ENCODE data around the gene GPR143.

- no peak for TF ChIP-seq BCL11A (tag by site-specific recombination; IDR thresholded peaks at IDR 0.05; ENCODE audit: low read depth)
- TF ChIP-seq, protein P1, sequence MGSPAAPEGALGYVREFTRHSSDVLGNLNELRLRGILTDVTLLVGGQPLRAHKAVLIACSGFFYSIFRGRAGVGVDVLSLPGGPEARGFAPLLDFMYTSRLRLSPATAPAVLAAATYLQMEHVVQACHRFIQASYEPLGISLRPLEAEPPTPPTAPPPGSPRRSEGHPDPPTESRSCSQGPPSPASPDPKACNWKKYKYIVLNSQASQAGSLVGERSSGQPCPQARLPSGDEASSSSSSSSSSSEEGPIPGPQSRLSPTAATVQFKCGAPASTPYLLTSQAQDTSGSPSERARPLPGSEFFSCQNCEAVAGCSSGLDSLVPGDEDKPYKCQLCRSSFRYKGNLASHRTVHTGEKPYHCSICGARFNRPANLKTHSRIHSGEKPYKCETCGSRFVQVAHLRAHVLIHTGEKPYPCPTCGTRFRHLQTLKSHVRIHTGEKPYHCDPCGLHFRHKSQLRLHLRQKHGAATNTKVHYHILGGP (tag by site-specific recombination; IDR thresholded peaks at IDR 0.05): no peak
- no peak for TF ChIP-seq ZNF660 (tag by site-specific recombination; IDR thresholded peaks at IDR 0.05)
- no peak for TF ChIP-seq CTCF (tag by site-specific recombination; IDR thresholded peaks at IDR 0.05)
- TF ChIP-seq, protein P2, sequence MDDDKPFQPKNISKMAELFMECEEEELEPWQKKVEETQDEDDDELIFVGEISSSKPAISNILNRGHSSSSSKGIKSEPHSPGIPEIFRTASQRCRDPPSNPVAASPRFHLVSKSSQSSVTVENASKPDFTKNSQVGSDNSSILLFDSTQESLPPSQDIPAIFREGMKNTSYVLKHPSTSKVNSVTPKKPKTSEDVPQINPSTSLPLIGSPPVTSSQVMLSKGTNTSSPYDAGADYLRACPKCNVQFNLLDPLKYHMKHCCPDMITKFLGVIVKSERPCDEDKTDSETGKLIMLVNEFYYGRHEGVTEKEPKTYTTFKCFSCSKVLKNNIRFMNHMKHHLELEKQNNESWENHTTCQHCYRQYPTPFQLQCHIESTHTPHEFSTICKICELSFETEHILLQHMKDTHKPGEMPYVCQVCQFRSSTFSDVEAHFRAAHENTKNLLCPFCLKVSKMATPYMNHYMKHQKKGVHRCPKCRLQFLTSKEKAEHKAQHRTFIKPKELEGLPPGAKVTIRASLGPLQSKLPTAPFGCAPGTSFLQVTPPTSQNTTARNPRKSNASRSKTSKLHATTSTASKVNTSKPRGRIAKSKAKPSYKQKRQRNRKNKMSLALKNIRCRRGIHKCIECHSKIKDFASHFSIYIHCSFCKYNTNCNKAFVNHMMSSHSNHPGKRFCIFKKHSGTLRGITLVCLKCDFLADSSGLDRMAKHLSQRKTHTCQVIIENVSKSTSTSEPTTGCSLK (tag by site-specific recombination; IDR thresholded peaks at IDR 0.05): no peak
- no peak for TF ChIP-seq ZBTB17 (tag by site-specific recombination; IDR thresholded peaks at IDR 0.05)
- no peak for TF ChIP-seq ZNF518A (tag by site-specific recombination; conservative IDR thresholded peaks at IDR 0.05; ENCODE audit: low read depth)
- no peak for TF ChIP-seq KLF16 (tag by site-specific recombination; IDR thresholded peaks at IDR 0.05)
- no peak for TF ChIP-seq ZNF140 (tag by site-specific recombination; IDR thresholded peaks at IDR 0.05)
- no peak for TF ChIP-seq TRIM28 (IDR thresholded peaks at IDR 0.05; ENCODE audit: borderline replicate concordance, low read length)
- no peak for TF ChIP-seq ZNF146 (tag by site-specific recombination; IDR thresholded peaks at IDR 0.05)
Measured at GRCh38 chrX:9790866-9791265, 25.2 kb upstream of the GPR143 start.

Measured in HEK293 (cell line).